ENCODE measurements around the gene BAZ1A. TPM values are rescaled to one million over a fixed set of nuclear protein-coding genes. Genes with fewer than 3 reads are reported as not detected.

BAZ1A gene
- total RNA-seq, 1 experiment from 2014 or later, result 27.2 TPM

GRCh38 chr14:34794941-34795340 is 80.2 kb downstream of the BAZ1A start:
- Histone ChIP-seq H3K9me3 (ENCODE audit: control insufficient read depth, insufficient read depth, low read depth, low read length) (no peaks in the 10 kb centered on the region), H3K4me3 (ENCODE audit: low read depth in 2 of 2, low read length in 2 of 2) (no peak overlapping the region), H3K4me1 (ENCODE audit: control insufficient read depth, insufficient read depth, low read length) (no peaks in the 10 kb centered on the region), H3K36me3 (ENCODE audit: control insufficient read depth, insufficient read depth, low read length) (peaks cover 10% of the 10 kb centered on the region), H3K27me3 (ENCODE audit: control insufficient read depth, insufficient read depth, low read length) (no peaks in the 10 kb centered on the region), H3K27ac (ENCODE audit: low read length) (no peak overlapping the region)
- TF ChIP-seq SIN3A (IDR thresholded peaks at IDR 0.05; ENCODE audit: borderline replicate concordance, insufficient read depth, low read depth, low read length) (no peak), TCF7L2 (IDR thresholded peaks at IDR 0.05; ENCODE audit: low read depth, low read length) (no peak), REST (IDR thresholded peaks at IDR 0.05; ENCODE audit: insufficient read depth in 1 of 2, low read depth in 2 of 2, low read length in 1 of 2) (no peak), CTCF (IDR thresholded peaks at IDR 0.05) (no peak), POLR2AphosphoS5 (IDR thresholded peaks at IDR 0.05; ENCODE audit: low read depth, low read length) (no peak)
- CTCF ChIA-PET, result no interaction called here
- POLR2A ChIA-PET, result no interaction called here
- intact Hi-C loops (cut with micrococcal nuclease; ENCODE audit: unreplicated experiment), result no loop called here
- BruUV-seq (replicated peaks), result no TSS peak
- in situ Hi-C loops (cut with HindIII; ENCODE audit: low pct_unique_long_range_greater_than_20kb, low sequenced_read_pairs), result no loop called here
- DNase-seq (ENCODE audit: low read depth, low spot score) (no peak), ATAC-seq (no peak)

- no peaks in the 10 kb centered on the region for H3K9me3 ChIP-seq (ENCODE audit: control insufficient read depth, insufficient read depth, low read depth, low read length)
- intact Hi-C loops (cut with micrococcal nuclease; ENCODE audit: unreplicated experiment) (no loop called here), in situ Hi-C loops (cut with HindIII; ENCODE audit: low pct_unique_long_range_greater_than_20kb, low sequenced_read_pairs) (no loop called here)
- ChIA-PET POLR2A (no interaction called here), CTCF (no interaction called here)
- DNase-seq (ENCODE audit: low read depth, low spot score) (no peak), ATAC-seq (no peak)
- H3K27me3 ChIP-seq (ENCODE audit: control insufficient read depth, insufficient read depth, low read length), result no peaks in the 10 kb centered on the region
- H3K27ac ChIP-seq (ENCODE audit: low read length), result no peak overlapping the region
- peaks cover 9% of the 10 kb centered on the region for H3K36me3 ChIP-seq (ENCODE audit: control insufficient read depth, insufficient read depth, low read length)
- H3K4me1 ChIP-seq (ENCODE audit: control insufficient read depth, insufficient read depth, low read length), result no peaks in the 10 kb centered on the region
- BruUV-seq (replicated peaks), result no TSS peak
- no peak overlapping the region for H3K4me3 ChIP-seq (ENCODE audit: low read depth in 2 of 2, low read length in 2 of 2)
- TF ChIP-seq TCF7L2 (IDR thresholded peaks at IDR 0.05; ENCODE audit: low read depth, low read length) (no peak), REST (IDR thresholded peaks at IDR 0.05; ENCODE audit: insufficient read depth in 1 of 2, low read depth in 2 of 2, low read length in 1 of 2) (no peak), POLR2AphosphoS5 (IDR thresholded peaks at IDR 0.05; ENCODE audit: low read depth, low read length) (no peak), CTCF (IDR thresholded peaks at IDR 0.05) (no peak), SIN3A (IDR thresholded peaks at IDR 0.05; ENCODE audit: borderline replicate concordance, insufficient read depth, low read depth, low read length) (no peak)
Measured at GRCh38 chr14:34794217-34794616, 80.9 kb downstream of the BAZ1A start.

Measured in Panc1 (cell line).